CD4-positive, alpha-beta T cell treated with Interferon gamma for 1 hour (primary cell): ENCODE data around the gene MYRIP.

Experiments
- DNase-seq: peaks from one replicate; pipeline ENCODE4 v3.0.0-alpha.2; 2020

The MYRIP gene

DNA sequence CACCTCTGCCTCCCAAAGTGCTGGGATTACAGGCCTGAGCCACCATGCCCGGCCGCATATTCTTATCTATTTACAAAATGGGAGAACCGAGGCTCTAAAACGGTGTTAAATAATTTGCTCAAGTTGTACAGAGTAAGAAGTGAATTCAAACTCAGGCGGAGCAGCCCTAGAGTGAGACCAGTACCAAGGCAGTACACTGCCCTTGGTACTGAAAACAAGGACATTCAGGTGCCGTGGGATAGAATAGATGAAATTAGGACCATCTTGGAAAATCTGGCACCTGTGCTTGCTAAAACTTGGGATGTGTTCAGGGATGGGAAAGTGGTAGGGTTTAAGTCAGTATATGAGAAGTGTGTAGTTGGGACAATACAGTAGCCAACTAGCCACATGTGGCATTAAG is 100.7 kb downstream of the MYRIP start:
- no peak for DNase-seq

DNA sequence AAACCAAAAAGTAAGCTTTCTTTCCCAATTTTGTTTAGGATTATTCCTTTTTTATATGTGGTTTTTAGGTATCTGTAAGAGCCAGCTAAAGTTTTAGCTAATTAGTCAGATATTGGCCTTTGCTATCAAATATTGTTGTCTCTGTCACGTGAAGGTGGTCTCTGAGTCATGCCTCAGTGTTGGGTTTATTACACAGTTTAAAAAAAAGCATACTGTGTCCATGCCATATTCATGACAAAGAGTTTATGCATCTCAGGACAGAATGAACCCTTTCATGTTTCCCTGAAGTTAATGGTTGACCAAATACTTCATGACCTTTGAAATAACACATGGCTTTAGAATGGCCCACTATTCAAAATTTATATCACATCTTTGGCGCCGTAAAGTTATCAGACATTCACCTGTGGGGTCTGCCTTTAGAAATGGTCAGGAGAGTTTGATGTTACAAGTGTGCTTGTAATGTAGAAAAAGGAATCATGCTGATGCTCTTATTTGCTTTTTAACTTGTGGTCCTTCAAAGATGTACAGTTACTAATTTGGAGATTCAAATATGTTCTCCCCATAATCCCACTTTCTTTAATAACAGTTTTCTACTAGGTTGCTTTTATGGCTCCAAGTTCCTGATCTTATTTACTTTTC is 101.5 kb downstream of the MYRIP start:
- DNase-seq = no peak

DNA sequence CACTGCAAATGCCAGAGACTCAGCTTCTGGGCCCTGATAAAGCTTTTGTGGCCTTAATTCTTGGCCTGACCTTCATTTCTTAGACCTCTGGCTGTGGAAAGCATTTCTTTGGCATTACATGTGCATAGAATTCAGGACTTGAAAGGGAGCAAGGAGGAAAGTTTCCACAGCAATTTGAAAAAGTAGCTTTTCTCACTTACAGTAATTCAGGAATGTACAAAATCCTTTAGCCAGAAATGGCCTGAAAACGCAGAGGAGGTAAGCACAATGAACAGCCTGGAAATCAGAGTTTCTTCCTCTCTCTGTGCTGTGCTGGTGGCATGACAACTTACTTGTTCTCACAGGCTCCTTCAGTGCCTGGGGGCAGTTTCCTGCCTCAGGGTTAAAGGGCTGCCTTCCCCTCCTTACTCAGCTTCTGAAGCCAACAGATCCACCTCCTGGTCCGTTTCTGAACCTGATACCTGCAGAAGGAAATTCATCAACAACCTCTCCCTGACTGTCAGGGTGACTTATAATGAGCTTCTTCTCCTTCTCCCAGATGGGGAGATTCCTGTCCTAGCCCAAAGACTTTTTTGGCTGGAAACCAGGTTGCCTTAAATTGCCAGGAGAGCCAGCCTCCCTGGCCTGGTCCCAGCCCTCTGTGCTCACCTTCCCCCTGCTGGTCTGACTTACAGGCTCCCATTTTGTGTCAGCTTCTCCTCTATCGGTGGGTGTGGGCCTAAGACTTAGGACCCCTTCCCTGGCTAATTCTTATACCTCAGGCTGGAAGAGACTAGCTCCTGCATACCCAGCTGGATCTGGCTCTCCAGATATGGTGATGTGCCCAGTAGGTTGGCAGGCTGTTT is 102.3 kb downstream of the MYRIP start:
- DNase-seq = no peak

DNA sequence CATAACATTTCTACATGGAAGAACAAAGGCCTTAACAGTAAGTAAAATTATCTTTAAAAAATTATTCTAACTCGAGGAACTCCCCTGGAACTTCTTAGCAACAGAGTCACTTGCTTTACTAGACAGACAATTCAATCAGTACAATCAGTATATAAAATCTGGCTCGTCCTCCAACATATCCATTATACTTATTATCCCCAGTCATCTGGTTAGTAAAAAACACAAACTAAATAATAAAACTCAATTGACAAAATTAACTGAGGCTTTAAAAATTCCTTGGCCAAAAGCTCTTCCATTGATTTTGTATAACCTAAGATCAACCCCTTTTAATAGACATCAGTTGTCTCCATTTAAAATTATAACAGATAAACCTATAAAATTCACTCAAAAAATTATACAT is 105.6 kb downstream of the MYRIP start:
- no peak for DNase-seq

DNA sequence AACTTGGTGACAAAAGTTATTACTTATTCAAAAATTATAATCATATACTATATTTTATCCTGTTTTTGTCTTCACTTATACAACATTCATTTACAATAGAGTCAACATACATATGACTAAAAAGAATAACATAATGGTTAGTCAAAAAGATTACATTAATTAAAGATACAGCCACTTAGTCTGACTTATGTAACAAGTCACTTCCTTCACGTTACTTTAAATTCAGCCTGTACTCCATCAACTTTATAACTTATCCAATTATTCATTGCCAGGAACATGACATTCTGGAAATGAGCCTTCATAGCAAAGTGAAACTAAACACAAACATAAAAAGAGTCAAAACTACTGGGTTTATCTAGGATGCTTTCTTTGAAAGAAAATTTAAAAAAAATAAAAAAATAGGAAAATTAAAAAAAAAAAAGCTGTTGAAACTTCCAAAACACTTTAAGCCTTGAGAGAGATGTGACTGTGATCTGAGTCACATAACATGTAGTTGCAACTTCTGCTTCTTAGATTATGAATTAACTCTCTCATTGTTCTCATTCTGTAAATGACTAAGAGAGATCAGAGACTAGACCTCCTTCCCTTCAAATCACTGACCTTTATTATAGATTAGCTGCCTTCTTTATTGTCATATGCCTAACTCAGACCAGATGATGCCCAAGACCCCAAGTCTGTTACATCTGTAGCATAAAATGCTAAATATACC is 107.8 kb downstream of the MYRIP start:
- DNase-seq = no peak

DNA sequence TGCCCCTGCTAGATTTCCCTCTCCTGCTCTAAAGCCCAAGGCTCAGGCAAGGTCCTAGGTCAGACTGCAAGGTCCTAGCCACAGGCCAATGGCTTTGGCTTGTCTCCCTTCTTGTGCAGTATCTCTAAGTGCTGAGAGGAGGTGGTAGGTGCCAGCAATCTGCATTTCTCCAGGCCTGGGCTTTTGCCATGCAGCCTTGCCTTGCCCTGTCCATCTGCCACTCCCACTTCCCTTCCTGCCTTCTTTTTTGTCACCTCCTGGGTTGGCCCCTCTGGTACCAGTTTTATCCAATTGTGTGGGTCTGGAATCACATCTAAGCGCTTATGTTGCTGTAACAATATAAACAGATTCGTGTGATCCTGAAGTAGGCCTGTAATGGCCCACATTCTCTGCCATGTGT is 109.9 kb downstream of the MYRIP start:
- DNase-seq = no peak

DNA sequence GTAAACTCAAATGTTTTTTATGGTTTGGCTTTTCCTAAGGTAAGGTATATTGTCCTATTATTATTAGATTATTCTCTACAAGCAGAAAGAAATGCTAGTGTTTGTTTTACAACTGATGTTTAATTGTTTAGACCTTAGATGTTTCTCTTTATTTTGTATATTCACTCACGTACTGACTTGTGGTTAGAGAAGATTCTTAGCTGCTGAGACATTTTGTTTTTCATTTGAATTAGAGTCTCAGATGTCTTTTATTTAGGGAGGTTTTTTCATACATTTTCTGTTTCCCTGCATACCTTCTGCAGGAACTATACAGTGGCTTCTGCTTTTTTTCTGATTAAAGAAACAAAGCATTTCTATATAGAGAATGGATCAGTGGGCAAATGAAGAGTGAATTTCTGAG is 110.9 kb downstream of the MYRIP start:
- no peak for DNase-seq

DNA sequence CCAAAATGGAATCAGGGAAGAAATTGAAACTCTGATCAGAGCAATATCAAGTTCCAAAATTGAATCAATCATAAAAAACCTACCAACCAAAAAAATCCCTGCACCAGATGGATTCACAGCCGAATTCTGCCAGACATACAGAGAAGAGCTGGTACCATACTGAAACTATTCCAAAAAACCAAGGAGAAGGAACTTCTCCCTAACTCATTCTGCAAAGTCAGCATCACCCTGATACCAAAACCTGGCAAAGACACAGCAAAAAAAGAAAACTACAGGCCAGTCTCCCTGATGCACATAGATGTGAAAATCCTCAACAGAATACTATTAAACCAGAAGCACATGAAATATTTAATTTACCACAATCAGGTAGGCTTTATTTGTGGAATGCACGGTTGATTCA is 118.1 kb downstream of the MYRIP start:
- no peak for DNase-seq

DNA sequence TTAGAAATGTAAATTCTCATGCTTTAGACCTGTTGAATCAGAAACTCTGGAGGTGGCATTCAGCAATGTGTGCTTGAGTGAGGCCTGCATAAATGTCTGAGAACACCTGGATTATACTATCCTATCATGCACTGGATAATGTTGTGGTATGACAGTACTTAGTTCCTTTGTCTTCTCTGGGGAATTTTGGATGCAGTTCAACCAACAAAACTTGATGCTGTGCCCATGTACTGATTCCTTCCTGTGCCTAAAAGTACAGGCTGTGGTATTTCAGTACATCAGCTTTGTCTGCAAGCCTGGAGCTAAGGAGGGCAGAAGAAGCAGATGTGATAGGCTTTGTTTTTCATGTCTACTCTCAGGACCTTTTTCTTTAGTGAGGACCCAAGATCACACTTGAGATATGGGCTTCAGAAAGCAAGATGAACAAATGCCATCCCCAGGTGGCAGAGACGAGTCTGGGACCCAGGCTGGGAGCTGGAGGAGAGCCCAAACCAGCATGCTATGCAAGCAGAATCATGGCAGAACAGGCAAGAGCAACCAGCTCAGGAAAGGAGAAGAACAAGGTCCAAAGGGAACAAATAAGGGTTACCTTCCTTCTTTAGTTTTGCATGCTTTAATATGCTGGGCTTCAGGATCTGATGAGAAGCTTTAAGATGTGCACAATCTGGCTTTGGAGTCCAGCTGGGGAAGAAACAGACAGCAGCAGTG is 124.7 kb downstream of the MYRIP start:
- no peak for DNase-seq

DNA sequence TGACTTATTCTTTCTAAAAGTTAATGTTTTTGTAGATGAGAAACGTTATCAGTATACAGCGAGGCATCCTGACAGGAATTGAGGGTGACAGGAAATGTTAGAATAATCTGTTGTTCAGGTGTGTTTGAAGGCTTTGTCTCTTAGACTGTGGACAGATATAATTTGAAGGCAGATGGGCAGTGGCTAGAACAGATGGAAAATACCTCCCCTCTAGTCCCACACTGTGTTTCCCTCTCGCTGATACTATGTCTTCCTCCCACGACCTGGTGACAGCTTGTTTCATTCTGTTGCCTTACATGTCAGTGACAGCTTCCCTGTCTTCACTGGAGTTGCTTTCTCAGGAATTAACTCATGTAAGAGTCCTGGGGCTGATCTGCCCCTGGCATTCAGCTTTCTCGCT is 125.3 kb downstream of the MYRIP start:
- DNase-seq = no peak

DNA sequence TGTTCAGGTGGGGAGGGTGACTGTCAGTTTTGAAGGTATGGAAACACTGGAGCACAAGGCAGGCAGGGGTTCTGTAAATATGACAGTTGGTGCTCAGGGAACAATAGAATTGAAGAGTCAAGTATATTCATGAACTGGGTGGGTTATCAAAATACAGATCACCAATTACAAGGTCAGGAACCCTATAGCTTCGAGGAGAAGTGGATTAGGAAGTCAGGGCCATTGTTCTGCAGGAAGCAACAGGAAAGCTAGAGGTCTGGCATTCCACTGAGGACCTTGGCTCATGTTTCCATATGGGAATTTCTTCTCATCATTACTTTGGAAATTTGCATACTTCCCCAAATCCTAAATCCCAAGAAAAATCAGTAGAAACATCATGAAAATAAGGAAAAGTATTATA is 125.9 kb downstream of the MYRIP start:
- no peak for DNase-seq

DNA sequence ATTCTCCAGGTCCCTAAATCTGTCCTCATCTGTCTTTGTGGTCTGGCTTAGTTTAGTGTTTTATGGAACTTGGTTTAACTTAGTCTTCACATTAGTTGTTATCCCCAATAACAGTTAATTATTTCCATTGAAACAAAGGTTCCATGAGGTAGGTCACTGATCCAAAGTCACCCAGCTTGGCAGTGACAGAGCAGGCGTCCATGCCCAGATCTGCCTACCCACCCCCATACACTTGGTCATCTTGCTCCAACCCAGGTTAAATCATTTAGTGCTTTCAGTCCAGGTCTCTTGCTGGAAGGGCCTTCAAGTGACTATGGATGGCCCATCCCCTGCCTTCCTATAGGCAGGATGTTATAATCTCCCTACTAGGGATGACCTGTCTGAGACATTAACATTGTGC is 127.4 kb downstream of the MYRIP start:
- DNase-seq = no peak

DNA sequence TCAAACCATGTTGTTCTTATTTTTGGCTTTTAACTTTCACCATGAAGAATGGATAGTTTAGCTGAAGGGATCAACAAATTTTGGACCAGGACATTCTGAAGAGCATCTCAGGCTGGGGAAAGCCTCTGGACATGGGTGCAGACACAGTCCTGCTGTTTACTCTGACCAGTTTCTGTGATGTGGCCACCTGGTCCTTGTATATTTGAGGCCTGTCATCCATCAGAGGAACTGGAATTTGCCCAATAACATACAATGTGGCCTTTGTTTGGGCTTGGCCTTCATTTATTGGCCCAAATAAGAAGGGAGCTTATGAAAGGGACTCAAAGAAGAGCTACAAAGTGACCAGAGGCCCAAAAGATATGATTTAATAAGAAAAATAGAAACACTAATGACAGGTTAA is 127.9 kb downstream of the MYRIP start:
- no peak for DNase-seq

DNA sequence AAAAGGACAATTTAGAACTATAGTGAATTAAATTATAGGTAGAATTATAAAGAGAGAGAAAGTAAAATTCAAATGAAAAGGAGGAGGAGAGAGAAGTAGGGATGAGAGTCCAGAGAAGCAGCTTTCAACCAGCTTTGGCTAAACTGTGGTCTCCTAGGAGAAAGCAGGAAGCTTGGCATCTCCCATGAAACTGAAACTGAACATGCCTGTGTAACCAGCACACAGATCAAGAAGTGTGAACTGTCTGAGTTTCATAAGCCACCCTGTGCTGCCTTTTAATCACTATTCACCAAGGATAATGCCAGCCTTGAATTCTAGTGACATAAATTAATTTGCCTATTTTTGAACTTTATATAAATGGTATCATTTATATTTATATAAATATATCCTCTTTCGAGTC is 128.5 kb downstream of the MYRIP start:
- no peak for DNase-seq

DNA sequence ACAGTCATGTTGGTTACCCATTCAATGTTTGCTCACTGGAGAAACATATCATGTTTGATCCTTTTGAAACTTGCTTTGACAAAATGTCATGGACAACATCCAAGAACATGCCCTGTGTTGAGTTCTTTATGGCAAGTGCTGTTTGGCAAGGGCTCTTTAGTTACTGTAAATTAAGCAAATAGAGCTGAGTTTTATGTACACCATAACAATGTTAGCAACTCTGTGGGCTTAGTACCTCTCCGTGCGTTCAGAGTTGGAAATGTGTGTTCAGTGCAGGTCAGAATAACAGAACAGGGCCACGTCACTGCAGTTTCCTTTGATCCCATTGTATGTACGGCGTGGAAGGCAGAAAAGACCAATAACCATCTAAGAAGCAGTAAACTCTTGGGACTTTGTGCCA is 132.5 kb downstream of the MYRIP start:
- DNase-seq = no peak

DNA sequence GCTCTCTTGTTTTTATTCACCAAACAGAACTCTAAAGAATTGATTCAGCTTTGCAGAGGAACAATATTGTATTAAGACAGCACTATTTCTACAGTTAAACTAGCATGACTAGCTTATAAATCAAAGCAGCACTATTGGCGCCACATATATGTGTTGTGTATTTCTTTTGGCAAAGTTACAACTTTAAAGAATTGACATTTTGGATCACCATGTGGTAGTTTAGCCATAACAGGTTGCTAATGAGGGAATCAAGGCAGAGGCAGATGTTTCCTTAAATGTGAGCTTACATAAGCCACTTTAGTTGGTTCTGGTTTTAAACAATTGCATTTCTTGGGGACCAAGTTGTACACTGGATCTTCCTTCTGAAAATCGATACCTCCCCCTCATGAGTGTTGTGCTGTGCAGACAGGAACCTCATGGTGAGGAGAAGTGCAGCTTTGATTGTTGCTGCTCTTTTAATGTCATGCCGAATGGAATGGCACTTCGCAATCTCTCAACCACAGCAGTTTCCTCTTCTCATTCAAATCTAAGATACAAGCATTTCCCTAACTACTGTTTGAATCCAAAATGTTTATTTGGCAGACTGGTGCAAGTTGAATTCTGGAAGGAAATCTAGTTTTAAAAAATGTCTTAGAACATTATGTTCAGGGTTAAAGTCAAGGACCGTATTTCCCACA is 151.2 kb downstream of the MYRIP start:
- DNase-seq = no peak

DNA sequence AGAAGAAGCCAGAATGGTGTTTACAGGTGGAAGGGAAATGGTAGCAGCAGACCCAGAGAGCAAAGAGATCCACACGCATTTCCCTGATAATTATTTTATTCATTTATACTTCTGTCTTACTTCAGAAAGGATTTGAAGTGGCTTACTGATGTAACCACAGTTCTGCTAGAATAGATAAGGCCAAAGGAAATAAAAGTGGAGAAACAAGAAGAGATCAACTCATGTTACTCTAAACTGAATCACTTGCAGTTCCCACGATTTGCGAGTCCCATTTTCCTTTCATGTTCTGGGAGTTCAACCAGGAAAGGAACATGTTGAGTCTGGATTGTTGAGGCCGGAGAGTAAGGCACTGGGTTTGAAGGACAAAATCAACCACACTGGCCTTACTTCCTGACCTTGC is 151.8 kb downstream of the MYRIP start:
- no peak for DNase-seq

DNA sequence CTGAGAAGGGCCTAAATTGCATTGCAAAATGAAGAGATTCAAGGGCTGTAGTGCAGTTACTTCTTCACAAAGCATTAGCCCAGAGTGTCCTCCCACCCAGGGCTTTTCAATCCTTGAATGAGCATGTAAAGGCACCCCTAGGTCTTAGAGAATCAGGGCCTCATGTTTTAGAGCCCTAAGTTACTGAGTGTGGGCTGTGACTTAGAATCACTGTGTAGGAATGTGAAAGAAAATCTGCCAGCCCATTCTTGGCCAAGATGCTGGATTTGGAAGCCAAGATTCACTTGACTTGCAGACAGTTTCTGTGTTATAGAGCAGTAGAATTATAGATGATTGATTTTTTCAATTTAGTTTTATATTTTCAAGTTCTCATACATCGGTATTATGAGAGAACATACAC is 153.2 kb downstream of the MYRIP start:
- no peak for DNase-seq

DNA sequence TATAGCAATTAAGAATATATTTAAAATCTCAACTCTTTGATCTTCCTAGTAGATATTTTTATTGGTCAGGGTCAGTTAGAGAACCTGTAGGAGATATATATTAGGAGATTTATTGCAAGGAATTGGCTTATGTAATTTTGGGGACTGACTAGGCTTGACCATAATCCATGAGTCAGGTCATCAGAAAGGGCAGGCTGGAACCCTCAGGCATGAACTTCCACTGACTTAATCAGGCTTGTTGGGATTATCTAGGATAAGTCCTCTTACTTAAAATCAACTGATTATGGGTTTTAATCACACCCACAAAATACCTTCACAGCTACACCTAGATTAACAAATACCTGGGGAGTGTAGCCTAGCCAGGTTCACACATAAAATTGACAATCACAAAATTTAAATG is 156.1 kb downstream of the MYRIP start:
- no peak for DNase-seq

DNA sequence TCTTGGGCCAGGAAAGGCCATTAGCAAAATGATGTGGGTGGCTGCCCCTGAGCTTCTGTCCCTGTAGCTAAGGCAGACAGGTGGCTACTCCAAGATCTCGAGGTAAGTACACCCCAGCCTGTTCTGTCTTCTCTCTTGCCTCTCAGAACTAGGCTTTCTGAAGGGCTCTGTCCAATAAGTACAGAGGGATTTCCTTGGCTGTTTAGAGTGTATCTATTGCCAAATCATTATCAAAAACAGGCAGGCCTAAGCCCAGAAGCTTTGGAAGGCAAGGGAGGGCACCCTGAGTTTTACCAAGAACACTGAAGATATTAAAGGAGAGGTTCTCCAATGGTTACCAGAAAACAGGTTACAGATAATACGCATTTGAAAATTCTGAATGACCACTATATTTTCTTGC is 156.6 kb downstream of the MYRIP start:
- DNase-seq = no peak

DNA sequence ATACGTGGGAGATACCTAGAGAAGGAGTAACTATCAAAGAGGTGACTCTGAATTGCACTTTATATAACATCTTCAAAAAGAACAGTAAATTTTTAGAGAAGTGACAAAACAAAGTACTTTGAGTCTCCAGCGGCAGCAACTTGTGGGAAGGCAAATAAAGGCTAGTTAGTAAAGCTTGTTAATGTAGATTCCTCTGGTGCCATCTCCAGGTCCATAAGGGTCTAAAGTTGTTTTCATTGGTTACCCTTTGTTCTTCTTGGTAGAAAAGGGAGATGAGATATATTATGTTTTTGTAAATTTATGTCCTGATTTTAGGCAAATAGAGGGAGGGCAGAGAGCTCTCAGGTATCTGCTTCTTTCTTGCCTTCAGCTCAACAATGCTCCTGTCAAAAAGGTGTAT is 161.6 kb downstream of the MYRIP start:
- DNase-seq = no peak

DNA sequence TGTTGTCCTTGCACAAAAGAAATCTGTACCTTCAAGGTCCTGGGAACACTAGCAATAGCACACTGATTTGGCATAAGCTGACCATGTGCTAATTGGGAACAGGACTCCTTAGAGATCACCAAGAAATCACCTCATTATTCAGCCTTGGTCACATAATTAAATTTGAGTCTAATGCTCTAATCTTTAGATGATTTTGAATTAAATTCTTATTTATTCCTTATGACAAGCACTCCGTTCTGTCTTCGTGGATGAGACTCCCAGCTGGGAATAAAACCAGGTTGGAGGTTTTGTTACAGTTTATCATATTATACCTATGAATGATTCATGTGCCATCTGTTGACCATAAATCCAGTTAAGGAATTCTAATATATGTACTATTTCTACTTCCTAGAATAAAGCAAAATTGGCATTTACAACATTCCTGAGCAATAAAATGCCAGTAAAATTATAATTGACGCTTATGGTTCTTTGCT is 162.2 kb downstream of the MYRIP start:
- no peak for DNase-seq

DNA sequence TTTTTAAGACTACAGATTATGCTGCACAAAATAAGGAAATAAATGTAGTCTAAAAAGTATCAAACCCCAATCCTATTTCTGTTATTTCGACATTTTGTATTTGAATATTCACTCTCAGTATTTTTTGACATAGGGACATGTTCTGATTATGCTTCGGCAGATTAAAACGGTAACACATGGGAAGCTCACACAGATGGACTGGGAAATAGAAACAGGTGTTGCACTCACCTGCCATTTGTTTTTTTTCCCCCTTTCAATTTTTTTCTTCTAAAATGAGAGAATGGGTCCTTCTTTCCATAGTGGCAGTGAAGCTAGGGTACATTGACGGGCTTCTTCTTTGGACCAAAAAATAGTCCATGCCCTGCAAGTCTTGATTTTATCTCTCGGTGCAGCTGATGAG is 163.1 kb downstream of the MYRIP start:
- no peak for DNase-seq
